HepG2 (cell line): ENCODE measurements around the gene CEMP1. TPM values are rescaled to one million over a fixed set of nuclear protein-coding genes. Genes with fewer than 3 reads are reported as not detected.

Experiments
- ARID3A ChIP-seq: IDR thresholded peaks from 2 replicates; pipeline ENCODE4 v1.6.1; 2012; ENCODE audit warnings: low read depth, low read length, improper control_type of control experiment
- CBX5 ChIP-seq: sonication (generic); formaldehyde crosslinking; IDR thresholded peaks from 2 replicates; pipeline ENCODE4 v1.4.0; 2020; ENCODE audit warnings: missing genetic modification reagents, borderline replicate concordance
- CHCHD3 ChIP-seq: sonication (generic); formaldehyde crosslinking; IDR thresholded peaks from 2 replicates; pipeline ENCODE4 v1.8.0; 2022; ENCODE audit warnings: mild to moderate bottlenecking, missing genetic modification reagents, moderate library complexity
- CSRNP1 ChIP-seq: sonication (generic); formaldehyde crosslinking; IDR thresholded peaks from 2 replicates; pipeline ENCODE4 v1.8.1; 2023; ENCODE audit warnings: mild to moderate bottlenecking, missing genetic modification reagents
- ELF1 ChIP-seq: sonication (generic); formaldehyde crosslinking; IDR thresholded peaks from 2 replicates; pipeline ENCODE4 v1.4.0; 2020; ENCODE audit warnings: missing genetic modification reagents
- ESRRA ChIP-seq: sonication (generic); formaldehyde crosslinking; IDR thresholded peaks from 2 replicates; pipeline ENCODE4 v1.5.1; 2020; ENCODE audit warnings: mild to moderate bottlenecking, low read depth, missing genetic modification reagents
- GABPA ChIP-seq, 2 experiments: IDR thresholded peaks; 2 replicates each; pipeline ENCODE4 v1.6.1; 2011 to 2016; ENCODE audit warnings: low read depth in 2 of 2, low read length in 1 of 2, missing biosample characterization in 1 of 2, missing genetic modification characterization in 1 of 2
- GATAD1 ChIP-seq: IDR thresholded peaks from 2 replicates; pipeline ENCODE4 v1.6.1; 2016; ENCODE audit warnings: missing genetic modification reagents, missing compliant biosample characterization
- HMG20A ChIP-seq: IDR thresholded peaks from 2 replicates; pipeline ENCODE4 v1.6.1; 2016; ENCODE audit warnings: borderline replicate concordance
- NCOR1 ChIP-seq: fragments of 200-600 bp; sonication (generic); IDR thresholded peaks from 2 replicates; pipeline ENCODE4 v1.7.0; 2017; ENCODE audit warnings: antibody characterized with exemption, low read length, borderline replicate concordance
- NFYC ChIP-seq: IDR thresholded peaks from 2 replicates; pipeline ENCODE4 v1.6.1; 2016; ENCODE audit warnings: missing genetic modification reagents, missing compliant biosample characterization
- SATB2 ChIP-seq: sonication (generic); formaldehyde crosslinking; IDR thresholded peaks from 2 replicates; pipeline ENCODE4 v1.5.0; 2020; ENCODE audit warnings: missing genetic modification reagents
- SCMH1 ChIP-seq: sonication (generic); formaldehyde crosslinking; IDR thresholded peaks from 2 replicates; pipeline ENCODE4 v1.9.0; 2021; ENCODE audit warnings: missing genetic modification reagents, mild to moderate bottlenecking, borderline replicate concordance
- SMAD1 ChIP-seq: sonication (generic); formaldehyde crosslinking; IDR thresholded peaks from 2 replicates; pipeline ENCODE4 v1.4.0; 2020; ENCODE audit warnings: missing genetic modification reagents, low read depth, mild to moderate bottlenecking, borderline replicate concordance
- TCF7 ChIP-seq: sonication (generic); IDR thresholded peaks from 2 replicates; pipeline ENCODE4 v1.6.1; 2016; ENCODE audit warnings: antibody characterized with exemption, low read depth
- YY1 ChIP-seq: IDR thresholded peaks from 2 replicates; pipeline ENCODE4 v1.6.1; 2011; ENCODE audit warnings: low read length, low read depth, moderate library complexity, mild to moderate bottlenecking; ENCODE audit not compliant: insufficient read depth, insufficient replicate concordance
- ZBTB43 ChIP-seq: sonication (generic); formaldehyde crosslinking; conservative IDR thresholded peaks from 2 replicates; pipeline ENCODE4 v1.4.0; 2020; ENCODE audit warnings: missing genetic modification reagents
- ZFP82 ChIP-seq: sonication (generic); formaldehyde crosslinking; IDR thresholded peaks from 2 replicates; pipeline ENCODE4 v1.5.1; 2020; ENCODE audit warnings: mild to moderate bottlenecking, missing genetic modification reagents, borderline replicate concordance
- ZNF589 ChIP-seq: sonication (generic); formaldehyde crosslinking; conservative IDR thresholded peaks from 2 replicates; pipeline ENCODE4 v1.8.0; 2022; ENCODE audit warnings: mild to moderate bottlenecking, moderate library complexity, missing genetic modification reagents
- ZNF614 ChIP-seq: IDR thresholded peaks from 2 replicates; pipeline ENCODE4 v1.6.1; 2018; ENCODE audit warnings: missing biosample characterization, missing genetic modification reagents, inconsistent platforms, borderline replicate concordance
- polyA plus RNA-seq, 8 experiments: library from polyadenylated mRNA; depleted of rRNA in 3 of 8; stranded (reverse) in 7 of 8; unstranded in 1 of 8; fragments of >200 nt; fragmentation: Illumina TruSeq in 4 of 8; extraction: Trizol in 4 of 8; gene quantifications; 2 replicates each; pipeline versions ENCODE4 v1.2.1 to v1.2.3, GENCODE V29; 2011 to 2016; ENCODE audit warnings: low read depth in 4 of 8, missing spikeins in 1 of 8, mixed read lengths in 1 of 8; ENCODE audit not compliant: insufficient read depth in 1 of 8
- total RNA-seq, 5 experiments: library from RNA; depleted of rRNA; stranded (reverse); fragments of >200 nt; fragmentation: Illumina TruSeq; extraction: Trizol; gene quantifications; 2 replicates each; pipeline ENCODE4 v1.2.3, GENCODE V29; 2016; ENCODE audit warnings: low read depth in 1 of 5
- TF ChIP-seq, protein P1 (sequence below): sonication (generic); formaldehyde crosslinking; IDR thresholded peaks from 2 replicates; pipeline ENCODE4 v1.4.0; 2020; ENCODE audit warnings: missing genetic modification reagents
- TF ChIP-seq, protein P2 (sequence below): sonication (generic); formaldehyde crosslinking; IDR thresholded peaks from 2 replicates; pipeline ENCODE4 v1.4.0; 2020; ENCODE audit warnings: missing genetic modification reagents

Gene CEMP1
- total and polyA plus RNA-seq, 2 of the 13 experiments (the other 11 are each of a cell fraction or from before 2014, with no cell fraction given) = not detected

DNA sequence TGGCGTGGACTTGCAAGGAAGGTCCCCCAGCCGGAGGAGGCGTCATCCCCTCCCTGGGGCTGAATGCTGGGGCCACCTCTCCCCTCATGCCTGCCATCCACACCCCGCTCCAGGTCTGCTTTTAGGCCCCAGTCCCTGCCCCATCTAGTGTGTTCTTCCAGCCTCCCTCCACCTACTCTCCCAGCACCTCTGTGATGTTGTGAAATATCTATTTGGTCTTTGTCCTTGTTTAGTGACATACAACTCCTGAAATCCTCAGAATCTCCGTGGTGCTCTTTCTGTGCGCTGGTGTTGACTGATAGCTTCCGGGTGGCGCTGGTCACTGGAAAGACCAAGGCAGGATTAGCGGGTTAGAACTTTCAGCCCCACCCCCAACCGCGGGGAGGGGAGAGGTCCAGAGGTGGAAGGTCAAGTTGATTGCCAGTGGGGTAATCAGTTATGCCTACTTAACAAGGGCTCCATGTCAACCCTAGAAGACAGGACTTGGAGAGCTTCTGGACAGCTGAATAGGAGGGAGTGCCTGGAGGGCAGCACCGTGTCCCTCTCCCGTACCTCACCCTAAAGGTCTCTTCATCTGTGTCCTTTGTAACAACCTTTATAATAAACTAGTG lies 46.2 kb downstream of the CEMP1 start (continued):
- no peak for TF ChIP-seq CSRNP1 (CRISPR knock-in tag)
- peak; percentile 72; the same call in 1 of the 2 replicates for TF ChIP-seq ZFP82 (CRISPR knock-in tag)
- TF ChIP-seq GABPA (IDR thresholded peaks at IDR 0.05; ENCODE audit: low read depth, low read length) = no peak
- TF ChIP-seq GABPA (CRISPR knock-in tag; IDR thresholded peaks at IDR 0.05; ENCODE audit: low read depth) = peak; percentile 86
- TF ChIP-seq CBX5 (CRISPR knock-in tag) = peak; percentile 39; the same call in 1 of the 2 replicates
- 0 out of 2 replicates have a peak, but pooled peaks have one; percentile 38 for TF ChIP-seq SMAD1
- TF ChIP-seq ESRRA = peak; percentile 55; the same call in 1 of the 2 replicates
- peak; percentile 59; the same call in 1 of the 2 replicates for TF ChIP-seq HMG20A (CRISPR knock-in tag)
- no peak for TF ChIP-seq SCMH1 (CRISPR knock-in tag)
- peak; percentile 35 for TF ChIP-seq YY1
- no peak for TF ChIP-seq ARID3A
- peak; percentile 65; the same call in 1 of the 2 replicates for TF ChIP-seq ZNF614 (CRISPR knock-in tag)
- peak; percentile 30; the same call in 1 of the 2 replicates for TF ChIP-seq TCF7
- TF ChIP-seq, protein P1, sequence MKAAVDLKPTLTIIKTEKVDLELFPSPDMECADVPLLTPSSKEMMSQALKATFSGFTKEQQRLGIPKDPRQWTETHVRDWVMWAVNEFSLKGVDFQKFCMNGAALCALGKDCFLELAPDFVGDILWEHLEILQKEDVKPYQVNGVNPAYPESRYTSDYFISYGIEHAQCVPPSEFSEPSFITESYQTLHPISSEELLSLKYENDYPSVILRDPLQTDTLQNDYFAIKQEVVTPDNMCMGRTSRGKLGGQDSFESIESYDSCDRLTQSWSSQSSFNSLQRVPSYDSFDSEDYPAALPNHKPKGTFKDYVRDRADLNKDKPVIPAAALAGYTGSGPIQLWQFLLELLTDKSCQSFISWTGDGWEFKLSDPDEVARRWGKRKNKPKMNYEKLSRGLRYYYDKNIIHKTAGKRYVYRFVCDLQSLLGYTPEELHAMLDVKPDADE (CRISPR knock-in tag) = no peak
- TF ChIP-seq SATB2 (CRISPR knock-in tag) = no peak
- peak; percentile 69; the same call in 1 of the 2 replicates for TF ChIP-seq ZNF589 (CRISPR knock-in tag)
- TF ChIP-seq NCOR1 = peak; percentile 87; the same call in 1 of the 2 replicates
- TF ChIP-seq ELF1 (CRISPR knock-in tag) = peak; percentile 91
- TF ChIP-seq, protein P2, sequence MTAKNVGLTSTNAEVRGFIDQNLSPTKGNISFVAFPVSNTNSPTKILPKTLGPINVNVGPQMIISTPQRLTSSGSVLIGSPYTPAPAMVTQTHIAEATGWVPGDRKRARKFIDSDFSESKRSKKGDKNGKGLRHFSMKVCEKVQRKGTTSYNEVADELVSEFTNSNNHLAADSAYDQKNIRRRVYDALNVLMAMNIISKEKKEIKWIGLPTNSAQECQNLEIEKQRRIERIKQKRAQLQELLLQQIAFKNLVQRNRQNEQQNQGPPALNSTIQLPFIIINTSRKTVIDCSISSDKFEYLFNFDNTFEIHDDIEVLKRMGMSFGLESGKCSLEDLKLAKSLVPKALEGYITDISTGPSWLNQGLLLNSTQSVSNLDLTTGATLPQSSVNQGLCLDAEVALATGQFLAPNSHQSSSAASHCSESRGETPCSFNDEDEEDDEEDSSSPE (CRISPR knock-in tag) = peak; percentile 54; the same call in 1 of the 2 replicates
- peak; percentile 70 for TF ChIP-seq GATAD1
- TF ChIP-seq CHCHD3 (CRISPR knock-in tag) = no peak
- TF ChIP-seq ZBTB43 = peak; percentile 68; the same call in 1 of the 2 replicates
- 0 out of 2 replicates have a peak, but pooled peaks have one; percentile 23 for TF ChIP-seq NFYC (CRISPR knock-in tag)
